Measurements from ENCODE around the gene CASP10.
A peak's percentile ranks its signal among the peaks of the same experiment; 100 is the strongest.
"Not testable (repeated sequence)": the region's sequence is repeated elsewhere in the genome, so short reads cannot be mapped to it uniquely, and the experiment has no call there.

CASP10 gene

DNA sequence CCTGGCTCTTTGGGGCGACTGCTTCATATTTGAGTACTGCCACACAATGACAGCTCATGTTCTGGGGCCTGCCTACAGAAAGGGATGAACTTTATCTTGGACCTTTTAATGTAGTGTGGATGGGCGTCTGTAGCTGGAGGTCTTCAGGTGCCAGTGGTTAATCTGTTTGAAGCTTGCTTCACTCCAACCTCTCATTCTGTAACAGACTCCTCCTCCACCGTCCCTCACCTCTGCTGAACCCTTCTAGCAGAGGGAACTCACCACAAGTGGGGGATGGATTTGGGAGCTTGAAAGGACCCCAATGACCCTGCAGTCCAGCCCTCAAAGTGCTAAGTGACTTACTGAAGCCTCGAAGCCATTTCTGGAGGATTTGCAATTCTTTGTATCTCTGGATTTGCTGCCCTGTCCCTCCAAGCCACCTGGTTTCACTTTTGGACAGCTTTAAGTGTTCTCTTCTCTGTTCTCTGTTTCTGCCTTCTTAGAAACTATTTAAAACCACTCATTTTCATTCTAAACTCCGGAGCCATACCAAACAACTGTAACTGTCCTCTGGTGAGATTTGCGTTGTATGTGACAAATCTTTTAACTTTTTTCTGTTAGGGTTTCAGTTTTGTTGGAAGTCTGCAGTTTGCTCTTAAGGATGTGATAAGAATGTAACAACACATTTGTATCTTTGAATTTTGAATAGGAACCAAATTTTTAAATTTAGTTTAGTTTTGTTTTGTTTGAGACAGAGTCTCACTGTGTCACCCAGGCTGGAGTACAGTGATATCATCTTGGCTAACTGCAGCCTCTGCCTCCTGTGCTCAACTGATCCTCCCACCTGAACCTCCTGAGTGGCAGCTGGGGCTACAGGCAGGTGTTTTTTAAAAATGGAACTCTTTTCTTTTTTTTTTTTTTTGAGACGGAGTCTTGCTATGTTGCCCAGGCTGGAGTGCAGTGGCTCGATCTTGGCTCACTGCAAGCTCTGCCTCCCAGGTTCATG, 40.4 kb downstream of the CASP10 start:
- no peak overlapping the region for H3K4me3 ChIP-seq (ENCODE audit: low read depth, low read length)
- DNase-seq (ENCODE audit: low read depth), result no peak

GRCh38 chr2:201228271-201228911, 45.5 kb downstream of the CASP10 start:
- no peak for DNase-seq (ENCODE audit: low read depth)
- H3K4me3 ChIP-seq (ENCODE audit: low read depth, low read length), result no peak overlapping the region

DNA sequence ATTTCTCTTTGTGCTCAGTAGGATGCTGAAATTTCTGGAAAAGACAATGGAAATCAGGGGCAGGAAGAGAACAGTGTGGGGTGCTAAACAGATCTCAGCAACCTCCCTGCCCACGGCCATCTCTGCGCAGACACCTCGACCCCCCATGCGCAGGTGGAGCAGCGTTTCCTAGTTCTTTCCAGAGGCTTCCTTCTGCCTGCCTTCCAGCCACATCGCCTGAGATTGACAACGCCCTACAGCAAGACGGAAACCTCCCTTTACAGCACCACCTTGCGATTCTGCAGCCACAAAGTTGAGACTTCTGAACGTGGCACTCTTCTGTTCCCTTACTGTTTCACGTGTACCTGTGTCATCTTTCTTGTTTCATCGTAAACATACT, 46.0 kb downstream of the CASP10 start:
- DNase-seq (ENCODE audit: low read depth), result no peak
- no peak overlapping the region for H3K4me3 ChIP-seq (ENCODE audit: low read depth, low read length)

- H3K4me3 ChIP-seq (ENCODE audit: low read depth, low read length), result no peak overlapping the region
- peak; percentile 49 for DNase-seq (ENCODE audit: low read depth)
Measured at GRCh38 chr2:201231781-201232466, 49.0 kb downstream of the CASP10 start.

- H3K4me3 ChIP-seq (ENCODE audit: low read depth, low read length), result no peak overlapping the region
- no peak for DNase-seq (ENCODE audit: low read depth)
Measured at GRCh38 chr2:201232467-201232815, 49.5 kb downstream of the CASP10 start.

- no peak for DNase-seq (ENCODE audit: low read depth)
- H3K4me3 ChIP-seq (ENCODE audit: low read depth, low read length), result no peak overlapping the region
Measured at GRCh38 chr2:201233192-201233811, 50.4 kb downstream of the CASP10 start.

DNA sequence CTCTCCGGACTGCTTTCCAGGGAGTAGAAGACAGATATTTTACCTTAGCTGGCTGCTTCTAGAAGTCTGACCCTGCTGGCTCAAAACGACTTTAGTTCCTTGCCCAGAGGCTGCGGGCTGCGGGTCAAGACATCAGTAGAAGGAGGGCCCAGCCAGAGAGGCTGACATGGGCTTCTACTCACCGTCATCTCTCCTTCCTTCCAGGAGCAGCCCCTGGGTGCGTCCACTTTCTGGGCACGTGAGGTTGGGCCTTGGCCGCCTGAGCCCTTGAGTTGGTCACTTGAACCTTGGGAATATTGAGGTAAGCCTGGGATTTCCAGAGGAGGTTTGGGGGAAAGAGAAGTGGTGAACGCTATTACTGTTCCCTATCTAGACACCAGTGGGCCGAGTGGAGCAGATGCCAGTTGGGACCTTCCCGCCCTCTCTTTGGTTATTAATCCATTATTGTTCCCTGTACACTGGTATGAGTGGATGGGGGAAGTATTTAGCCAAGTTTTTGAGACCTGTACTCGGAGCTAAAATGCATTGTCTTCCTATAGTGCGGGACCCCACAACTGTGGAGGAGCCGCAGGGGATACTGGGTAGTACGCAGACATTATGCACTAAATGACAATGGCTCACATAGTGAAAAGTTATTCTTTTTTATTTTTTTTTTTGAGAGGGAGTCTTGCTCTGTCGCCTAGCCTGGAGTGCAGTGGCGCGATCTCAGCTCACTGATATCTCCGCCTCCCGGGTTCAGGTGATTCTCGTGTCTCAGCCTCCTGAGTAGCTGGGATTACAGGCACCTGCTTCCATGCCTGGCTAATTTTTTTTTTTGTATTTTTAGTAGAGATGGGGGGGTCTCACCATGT, 51.1 kb downstream of the CASP10 start:
- no peak for DNase-seq (ENCODE audit: low read depth)
- H3K4me3 ChIP-seq (ENCODE audit: low read depth, low read length), result no peak overlapping the region

GRCh38 chr2:201234663-201235135, 51.8 kb downstream of the CASP10 start:
- no peak overlapping the region for H3K4me3 ChIP-seq (ENCODE audit: low read depth, low read length)
- no peak for DNase-seq (ENCODE audit: low read depth)

GRCh38 chr2:201235860-201236811, 53.2 kb downstream of the CASP10 start:
- DNase-seq (ENCODE audit: low read depth), result peak; percentile 54
- H3K4me3 ChIP-seq (ENCODE audit: low read depth, low read length), result no peak overlapping the region

- no peak for DNase-seq (ENCODE audit: low read depth)
- H3K4me3 ChIP-seq (ENCODE audit: low read depth, low read length), result no peak overlapping the region
Measured at GRCh38 chr2:201237486-201238123, 54.7 kb downstream of the CASP10 start.

GRCh38 chr2:201239167-201239935, 56.4 kb downstream of the CASP10 start:
- not testable (repeated sequence) for DNase-seq (ENCODE audit: low read depth); H3K4me3 ChIP-seq (ENCODE audit: low read depth, low read length)

DNA sequence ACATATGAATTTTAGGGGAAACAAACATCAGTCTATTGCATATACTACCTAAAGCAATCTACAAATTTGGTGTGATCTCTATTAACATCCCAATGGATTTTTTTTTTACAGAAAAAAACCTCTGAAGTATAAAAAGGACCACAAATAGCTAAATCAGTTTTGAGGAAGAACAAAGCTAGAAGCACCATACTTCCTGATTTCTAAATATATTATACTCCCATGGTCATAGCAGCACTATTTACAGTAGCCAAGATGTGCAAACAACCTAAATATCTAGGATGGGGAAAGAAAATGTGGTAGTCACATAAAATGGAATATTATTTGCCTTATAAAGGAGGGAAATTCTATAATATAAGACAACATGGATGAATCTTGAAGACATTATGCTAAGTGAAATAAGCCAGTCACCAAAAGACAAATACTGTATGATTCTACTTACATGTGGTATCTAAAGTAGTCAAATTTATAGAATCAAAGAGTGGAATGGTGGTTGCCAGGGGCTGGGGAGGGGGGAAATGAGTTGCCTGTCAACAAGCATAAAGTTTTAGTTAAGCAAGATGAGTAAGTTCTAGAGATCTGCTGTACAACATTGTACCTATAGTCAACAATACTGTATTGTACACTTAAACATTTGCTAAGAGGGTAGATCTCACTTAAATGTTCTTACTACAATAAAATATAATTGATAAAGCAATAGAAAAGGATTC, 59.8 kb downstream of the CASP10 start:
- DNase-seq (ENCODE audit: low read depth), result no peak
- no peak overlapping the region for H3K4me3 ChIP-seq (ENCODE audit: low read depth, low read length)

- no peak for DNase-seq (ENCODE audit: low read depth)
- H3K4me3 ChIP-seq (ENCODE audit: low read depth, low read length), result no peak overlapping the region
Measured at GRCh38 chr2:201244829-201245228, 61.9 kb downstream of the CASP10 start.

GRCh38 chr2:201246280-201246679, 63.3 kb downstream of the CASP10 start:
- no peak for DNase-seq (ENCODE audit: low read depth)

DNA sequence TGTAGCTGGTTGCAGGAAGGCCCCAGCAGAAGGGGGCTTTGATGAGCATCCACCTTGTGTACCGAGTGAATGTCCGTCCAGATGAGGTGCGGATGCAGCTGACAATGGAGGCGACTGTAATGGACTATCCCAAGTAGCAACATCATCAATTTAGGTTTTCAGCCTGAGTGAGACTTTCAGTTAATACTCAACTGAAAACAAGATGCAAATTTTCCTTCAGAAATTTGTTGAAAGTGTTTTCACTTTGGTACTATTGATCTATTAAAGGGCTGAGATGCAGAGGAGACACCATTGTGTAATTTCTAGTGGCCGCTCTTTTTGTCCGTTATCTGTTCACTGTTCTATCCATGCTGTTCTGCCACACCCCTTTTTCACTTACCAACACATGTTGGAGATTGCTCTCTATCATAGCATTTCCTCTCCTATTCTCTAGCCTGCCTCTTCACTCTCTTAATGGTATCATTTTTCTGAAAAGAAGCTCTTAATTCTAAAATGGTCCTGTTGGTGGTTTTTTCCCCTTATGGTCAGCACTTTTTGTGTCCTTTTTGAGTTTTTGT, 65.4 kb downstream of the CASP10 start:
- DNase-seq (ENCODE audit: low read depth), result no peak
- no peak overlapping the region for H3K4me3 ChIP-seq (ENCODE audit: low read depth, low read length)

More at GRCh38 chr2:201246280-201246679, 63.3 kb downstream of the CASP10 start:
- H3K4me3 ChIP-seq (ENCODE audit: low read depth, low read length), result no peak overlapping the region

- H3K4me3 ChIP-seq (ENCODE audit: low read depth, low read length), result no peak overlapping the region
- DNase-seq (ENCODE audit: low read depth), result no peak
Measured at GRCh38 chr2:201249889-201250288, 66.9 kb downstream of the CASP10 start.
